A549 (cell line): Measurements from ENCODE around the gene ATL3. TPM values are rescaled to one million over a fixed set of nuclear protein-coding genes. Genes with fewer than 3 reads are reported as not detected.

Experiments used
- ATAC-seq, 2 experiments: fragments of 200-7000 bp in 1 of 2; fragments of >200 bp in 1 of 2; cut with Nextera tagmentation in 1 of 2; cut with Tn5 transposase in 1 of 2; 3 replicates each; pipeline versions ENCODE4 v1.8.0 to v1.9.1; 2018 to 2020; ENCODE audit warnings: mild to moderate bottlenecking in 1 of 2, moderate library complexity in 1 of 2
- CTCF ChIA-PET: fragments of 300-600 bp; sonication (Branson Sonifier 250); formaldehyde crosslinking; extraction: SDS; loops from one replicate; lab custom pipeline; 2021; ENCODE audit warnings: antibody characterized with exemption, inconsistent platforms; lab: Yijun Ruan, JAX
- POLR2A ChIA-PET: fragments of 350-600 bp; formaldehyde crosslinking; extraction: SDS; loops from one replicate; lab custom pipeline; 2021; ENCODE audit warnings: antibody characterized with exemption, inconsistent platforms; lab: Yijun Ruan, JAX
- DNase-seq, 2 experiments: peaks; one replicate each; pipeline versions ENCODE4 v3.0.0 to v3.0.0-alpha.2; 2011 to 2016; ENCODE audit warnings: low read depth in 1 of 2, low spot score in 1 of 2
- FAIRE-seq: peaks from 2 replicates; lab custom pipeline; 2011; peaks lifted over from hg19 to GRCh38; lab: Jason Lieb, UNC
- H3K27ac ChIP-seq, 2 experiments: fragments of >200 bp; sonication (Bioruptor Twin); formaldehyde crosslinking; 3 replicates each; pipeline ENCODE4 v1.5.1; 2016 to 2017
- H3K4me1 ChIP-seq: fragments of >200 bp; sonication (Bioruptor Twin); formaldehyde crosslinking; 3 replicates; pipeline ENCODE4 v1.6.1; 2016
- H3K4me2 ChIP-seq: fragments of >200 bp; sonication (Bioruptor Twin); formaldehyde crosslinking; 3 replicates; pipeline ENCODE4 v1.6.1; 2016
- H3K4me3 ChIP-seq: fragments of >200 bp; sonication (Bioruptor Twin); formaldehyde crosslinking; 3 replicates; pipeline ENCODE4 v1.5.1; 2016
- H3K9me3 ChIP-seq: fragments of >200 bp; sonication (Bioruptor Twin); formaldehyde crosslinking; 3 replicates; pipeline ENCODE4 v1.6.1; 2016
- BHLHE40 ChIP-seq: IDR thresholded peaks from 2 replicates; pipeline ENCODE4 v1.6.1; 2012; ENCODE audit warnings: low read depth, low read length, inconsistent platforms
- CBX2 ChIP-seq: fragments of 200-600 bp; sonication (generic); IDR thresholded peaks from 2 replicates; pipeline ENCODE4 v1.6.1; 2016; ENCODE audit warnings: low read depth, mild to moderate bottlenecking, borderline replicate concordance
- CHD4 ChIP-seq: fragments of 200-600 bp; sonication (generic); IDR thresholded peaks from 2 replicates; pipeline ENCODE4 v1.6.1; 2016; ENCODE audit warnings: antibody characterized with exemption, mild to moderate bottlenecking, borderline replicate concordance
- EP300 ChIP-seq, 2 experiments: fragments of >200 bp; sonication (Bioruptor Twin); formaldehyde crosslinking; IDR thresholded peaks; 2 replicates in 1 of 2; 3 replicates in 1 of 2; pipeline ENCODE4 v1.6.1; 2016 to 2017
- FOSB ChIP-seq: fragments of 250-450 bp; sonication (Bioruptor Pico); IDR thresholded peaks from 2 replicates; pipeline ENCODE4 v1.5.0; 2020; ENCODE audit warnings: mild to moderate bottlenecking, moderate library complexity
- FOXS1 ChIP-seq: fragments of 250-450 bp; sonication (Bioruptor Pico); IDR thresholded peaks from 2 replicates; pipeline ENCODE4 v1.5.0; 2020; ENCODE audit warnings: mild to moderate bottlenecking, moderate library complexity
- GATA3 ChIP-seq: IDR thresholded peaks from 2 replicates; pipeline ENCODE4 v1.6.1; 2012; ENCODE audit warnings: borderline replicate concordance
- HOXB13 ChIP-seq: fragments of 250-450 bp; sonication (Bioruptor Pico); IDR thresholded peaks from 2 replicates; pipeline ENCODE4 v1.5.0; 2020; ENCODE audit warnings: low read depth, mild to moderate bottlenecking, moderate library complexity
- JUN ChIP-seq, 2 experiments: fragments of >200 bp; sonication (Bioruptor Twin); formaldehyde crosslinking; IDR thresholded peaks; 2 replicates in 1 of 2; 3 replicates in 1 of 2; pipeline ENCODE4 v1.6.1; 2016 to 2017
- JUNB ChIP-seq: fragments of >200 bp; sonication (Bioruptor Twin); formaldehyde crosslinking; IDR thresholded peaks from 2 replicates; pipeline ENCODE4 v1.6.1; 2016
- MAFK ChIP-seq: fragments of 450-650 bp; IDR thresholded peaks from 2 replicates; pipeline ENCODE4 v1.6.1; 2014; ENCODE audit not compliant: partially characterized antibody
- MAZ ChIP-seq: fragments of 150-350 bp; IDR thresholded peaks from 2 replicates; pipeline ENCODE4 v1.6.1; 2014; ENCODE audit warnings: antibody characterized with exemption, low read depth, low read length, borderline replicate concordance
- MYC ChIP-seq: IDR thresholded peaks from 2 replicates; pipeline ENCODE4 v1.6.1; 2012; ENCODE audit warnings: mild to moderate bottlenecking, inconsistent platforms, low read length, improper control_type of control experiment, borderline replicate concordance
- NR3C1 ChIP-seq: fragments of >200 bp; sonication (Bioruptor Twin); formaldehyde crosslinking; IDR thresholded peaks from 3 replicates; pipeline ENCODE4 v1.6.1; 2017
- POLR2AphosphoS2 ChIP-seq: conservative IDR thresholded peaks from 2 replicates; pipeline ENCODE4 v1.6.1; 2012; ENCODE audit warnings: low read length, improper control_type of control experiment, inconsistent platforms
- RCOR1 ChIP-seq: fragments of 150-350 bp; IDR thresholded peaks from 2 replicates; pipeline ENCODE4 v1.6.1; 2014; ENCODE audit warnings: antibody characterized with exemption, low read length, low read depth
- RFX5 ChIP-seq: fragments of 450-650 bp; IDR thresholded peaks from 2 replicates; pipeline ENCODE4 v1.7.1; 2014; ENCODE audit warnings: antibody characterized with exemption, mild to moderate bottlenecking, moderate library complexity
- SMC3 ChIP-seq: fragments of >200 bp; sonication (Bioruptor Twin); formaldehyde crosslinking; IDR thresholded peaks from 3 replicates; pipeline ENCODE4 v1.6.1; 2018; ENCODE audit warnings: inconsistent platforms
- SREBF2 ChIP-seq: fragments of 450-650 bp; IDR thresholded peaks from 2 replicates; pipeline ENCODE4 v1.6.1; 2014; ENCODE audit warnings: mild to moderate bottlenecking, moderate library complexity
- ZFP36 ChIP-seq: fragments of 450-650 bp; IDR thresholded peaks from 2 replicates; pipeline ENCODE4 v1.6.1; 2014; ENCODE audit warnings: borderline replicate concordance; ENCODE audit not compliant: partially characterized antibody
- ZNF302 ChIP-seq: fragments of 250-450 bp; sonication (Bioruptor Pico); IDR thresholded peaks from 2 replicates; pipeline ENCODE4 v1.9.0; 2021; ENCODE audit warnings: inconsistent platforms, mild to moderate bottlenecking, moderate library complexity
- WGBS: methylation state at CpG from one replicate; pipeline ENCODE4 v1.1.6; 2017; ENCODE audit errors: missing lambda C conversion rate; 5-methylcytosine and 5-hydroxymethylcytosine counted together
- polyA plus RNA-seq, 4 experiments: library from polyadenylated mRNA; depleted of rRNA in 3 of 4; stranded (reverse); fragments of >200 nt; fragmentation: RNase III in 1 of 4; extraction: RNeasy Plus Mini Kit Qiagen cat#74134 plus additional on column Dnase treatment in 1 of 4; gene quantifications; 2 replicates in 3 of 4; 3 replicates in 1 of 4; pipeline ENCODE4 v1.2.3, GENCODE V29; 2011 to 2017
- TF ChIP-seq, protein P1 (sequence below): IDR thresholded peaks from 2 replicates; pipeline ENCODE4 v1.6.1; 2012; ENCODE audit warnings: low read depth, borderline replicate concordance
- TF ChIP-seq, protein P2 (sequence below): fragments of 150-350 bp; IDR thresholded peaks from 2 replicates; pipeline ENCODE4 v1.6.1; 2014; ENCODE audit warnings: low read depth, mild to moderate bottlenecking, low read length
- TF ChIP-seq, protein P3 (sequence below): fragments of >200 bp; sonication (Bioruptor Twin); formaldehyde crosslinking; IDR thresholded peaks from 3 replicates; pipeline ENCODE4 v1.5.1; 2016
- TF ChIP-seq, protein P4 (sequence below): fragments of 450-650 bp; IDR thresholded peaks from 2 replicates; pipeline ENCODE4 v1.6.1; 2014; ENCODE audit warnings: antibody characterized with exemption
- TF ChIP-seq, protein P5 (sequence below): IDR thresholded peaks from 2 replicates; pipeline ENCODE4 v1.6.1; 2012

The ATL3 gene
- polyA plus RNA-seq, 2 of the 4 experiments (the other 2 are of a cell fraction), result 26.3 to 50.8 TPM

DNA sequence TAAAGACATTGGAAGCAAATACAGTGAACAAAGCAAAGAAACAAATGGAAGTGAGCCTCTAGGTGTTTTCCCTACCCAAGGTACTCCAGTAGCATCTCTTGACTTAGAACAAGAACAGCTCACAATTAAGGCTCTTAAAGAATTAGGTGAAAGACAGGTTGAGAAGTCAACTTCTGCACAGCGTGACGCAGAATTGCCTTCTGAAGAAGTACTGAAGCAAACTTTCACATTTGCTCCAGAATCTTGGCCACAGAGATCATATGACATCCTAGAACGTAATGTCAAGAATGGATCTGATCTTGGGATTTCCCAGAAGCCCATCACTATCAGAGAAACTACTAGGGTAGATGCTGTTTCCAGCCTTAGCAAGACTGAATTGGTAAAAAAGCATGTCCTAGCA, 49.4 kb upstream of the ATL3 start:
- Histone ChIP-seq H3K4me3 (no peak overlapping the region), H3K4me1 (peaks cover 8% of the 10 kb centered on the region; the same call in 2 of the 3 replicates), H3K27ac (no peak overlapping the region), H3K4me2 (no peak overlapping the region), H3K9me3 (no peaks in the 10 kb centered on the region)
- 94% methylated on average over 3 of the region's 3 CpGs for WGBS
- ChIA-PET POLR2A (no interaction called here), CTCF (interaction anchor here (1.4 kb wide), 1 partner anchor 22 kb away, joined by 3 read pairs; no protein-coding TSS in a partner anchor)
- TF ChIP-seq CBX2 (no peak), RFX5 (no peak), MYC (no peak), GATA3 (no peak), HOXB13 (no peak), MAZ (no peak)
- TF ChIP-seq, protein P1, sequence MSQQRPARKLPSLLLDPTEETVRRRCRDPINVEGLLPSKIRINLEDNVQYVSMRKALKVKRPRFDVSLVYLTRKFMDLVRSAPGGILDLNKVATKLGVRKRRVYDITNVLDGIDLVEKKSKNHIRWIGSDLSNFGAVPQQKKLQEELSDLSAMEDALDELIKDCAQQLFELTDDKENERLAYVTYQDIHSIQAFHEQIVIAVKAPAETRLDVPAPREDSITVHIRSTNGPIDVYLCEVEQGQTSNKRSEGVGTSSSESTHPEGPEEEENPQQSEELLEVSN, result no peak
- TF ChIP-seq, protein P2, sequence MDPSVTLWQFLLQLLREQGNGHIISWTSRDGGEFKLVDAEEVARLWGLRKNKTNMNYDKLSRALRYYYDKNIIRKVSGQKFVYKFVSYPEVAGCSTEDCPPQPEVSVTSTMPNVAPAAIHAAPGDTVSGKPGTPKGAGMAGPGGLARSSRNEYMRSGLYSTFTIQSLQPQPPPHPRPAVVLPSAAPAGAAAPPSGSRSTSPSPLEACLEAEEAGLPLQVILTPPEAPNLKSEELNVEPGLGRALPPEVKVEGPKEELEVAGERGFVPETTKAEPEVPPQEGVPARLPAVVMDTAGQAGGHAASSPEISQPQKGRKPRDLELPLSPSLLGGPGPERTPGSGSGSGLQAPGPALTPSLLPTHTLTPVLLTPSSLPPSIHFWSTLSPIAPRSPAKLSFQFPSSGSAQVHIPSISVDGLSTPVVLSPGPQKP, result no peak
- DNase-seq (no peak), FAIRE-seq (no peak), ATAC-seq (no peak)

DNA sequence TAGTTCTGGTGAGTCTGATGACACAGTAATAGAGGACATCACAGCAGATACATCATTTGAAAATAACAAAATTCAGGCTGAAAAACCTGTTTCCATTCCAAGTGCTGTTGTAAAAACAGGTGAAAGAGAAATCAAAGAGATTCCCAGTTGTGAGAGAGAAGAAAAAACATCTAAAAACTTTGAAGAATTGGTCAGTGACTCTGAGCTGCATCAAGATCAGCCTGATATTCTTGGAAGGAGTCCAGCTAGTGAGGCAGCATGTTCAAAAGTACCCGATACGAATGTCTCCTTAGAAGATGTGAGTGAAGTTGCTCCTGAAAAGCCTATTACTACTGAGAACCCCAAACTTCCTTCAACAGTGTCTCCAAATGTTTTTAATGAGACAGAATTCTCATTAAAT, 48.8 kb upstream of the ATL3 start:
- no peak overlapping the region for H3K27ac ChIP-seq
- no peak overlapping the region for H3K4me3 ChIP-seq
- DNase-seq, result no peak
- no peak for ATAC-seq
- ChIA-PET CTCF (interaction anchor here (0.7 to 1.4 kb wide), 3 partner anchors 8 to 49 kb away, joined by 3 read pairs; partner anchors contain the start of gene ATL3), POLR2A (no interaction called here)
- TF ChIP-seq ZFP36 (no peak), RCOR1 (no peak), SMC3 (no peak), BHLHE40 (no peak), POLR2AphosphoS2 (no peak), MAFK (no peak), SREBF2 (no peak), JUN (IDR thresholded peaks at IDR 0.05) (no peak), RFX5 (no peak), NR3C1 (no peak), ZNF302 (CRISPR knock-in tag) (no peak)
- TF ChIP-seq, protein P3, sequence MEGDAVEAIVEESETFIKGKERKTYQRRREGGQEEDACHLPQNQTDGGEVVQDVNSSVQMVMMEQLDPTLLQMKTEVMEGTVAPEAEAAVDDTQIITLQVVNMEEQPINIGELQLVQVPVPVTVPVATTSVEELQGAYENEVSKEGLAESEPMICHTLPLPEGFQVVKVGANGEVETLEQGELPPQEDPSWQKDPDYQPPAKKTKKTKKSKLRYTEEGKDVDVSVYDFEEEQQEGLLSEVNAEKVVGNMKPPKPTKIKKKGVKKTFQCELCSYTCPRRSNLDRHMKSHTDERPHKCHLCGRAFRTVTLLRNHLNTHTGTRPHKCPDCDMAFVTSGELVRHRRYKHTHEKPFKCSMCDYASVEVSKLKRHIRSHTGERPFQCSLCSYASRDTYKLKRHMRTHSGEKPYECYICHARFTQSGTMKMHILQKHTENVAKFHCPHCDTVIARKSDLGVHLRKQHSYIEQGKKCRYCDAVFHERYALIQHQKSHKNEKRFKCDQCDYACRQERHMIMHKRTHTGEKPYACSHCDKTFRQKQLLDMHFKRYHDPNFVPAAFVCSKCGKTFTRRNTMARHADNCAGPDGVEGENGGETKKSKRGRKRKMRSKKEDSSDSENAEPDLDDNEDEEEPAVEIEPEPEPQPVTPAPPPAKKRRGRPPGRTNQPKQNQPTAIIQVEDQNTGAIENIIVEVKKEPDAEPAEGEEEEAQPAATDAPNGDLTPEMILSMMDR, result no peak
- TF ChIP-seq, protein P2, result no peak
- TF ChIP-seq, all 56 proteins: peak for 0
- no peak for FAIRE-seq
- Histone ChIP-seq H3K4me2 (no peak overlapping the region), H3K4me1 (peaks cover 14% of the 10 kb centered on the region; the same call in 2 of the 3 replicates), H3K9me3 (no peaks in the 10 kb centered on the region)
- 90% methylated on average over 2 of the region's 2 CpGs for WGBS

DNA sequence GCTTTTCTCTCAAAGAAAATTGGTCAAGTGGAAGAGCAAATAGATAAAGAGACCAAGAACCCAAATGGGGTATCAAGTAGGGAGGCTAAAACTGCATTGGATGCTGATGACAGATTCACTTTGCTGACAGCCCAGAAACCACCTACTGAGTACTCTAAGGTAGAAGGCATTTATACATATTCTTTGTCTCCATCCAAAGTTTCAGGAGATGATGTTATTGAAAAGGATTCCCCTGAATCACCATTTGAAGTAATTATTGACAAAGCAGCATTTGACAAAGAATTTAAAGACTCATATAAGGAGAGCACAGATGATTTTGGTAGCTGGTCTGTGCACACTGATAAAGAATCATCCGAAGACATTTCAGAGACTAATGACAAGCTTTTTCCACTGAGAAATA, 47.8 kb upstream of the ATL3 start:
- H3K4me3 ChIP-seq, result no peak overlapping the region
- no peaks in the 10 kb centered on the region for H3K9me3 ChIP-seq
- peaks cover 14% of the 10 kb centered on the region; the same call in 2 of the 3 replicates for H3K4me1 ChIP-seq
- H3K27ac ChIP-seq, result no peak overlapping the region
- no peak for DNase-seq
- WGBS, result 92% methylated on average over 1 of the region's 1 CpG
- POLR2A ChIA-PET, result no interaction called here
- ATAC-seq, result no peak
- FAIRE-seq, result no peak
- CTCF ChIA-PET, result interaction anchor here (1.1 to 1.4 kb wide), 3 partner anchors 9 to 48 kb away, joined by 3 to 4 read pairs (median 3); partner anchors contain the start of gene ATL3
- H3K4me2 ChIP-seq, result no peak overlapping the region
- TF ChIP-seq FOXS1 (CRISPR knock-in tag) (no peak), FOSB (CRISPR knock-in tag) (no peak), CHD4 (no peak), MAFK (no peak), EP300 (IDR thresholded peaks at IDR 0.05) (no peak), JUNB (no peak)
- TF ChIP-seq, protein P1, result no peak
- TF ChIP-seq, protein P4, sequence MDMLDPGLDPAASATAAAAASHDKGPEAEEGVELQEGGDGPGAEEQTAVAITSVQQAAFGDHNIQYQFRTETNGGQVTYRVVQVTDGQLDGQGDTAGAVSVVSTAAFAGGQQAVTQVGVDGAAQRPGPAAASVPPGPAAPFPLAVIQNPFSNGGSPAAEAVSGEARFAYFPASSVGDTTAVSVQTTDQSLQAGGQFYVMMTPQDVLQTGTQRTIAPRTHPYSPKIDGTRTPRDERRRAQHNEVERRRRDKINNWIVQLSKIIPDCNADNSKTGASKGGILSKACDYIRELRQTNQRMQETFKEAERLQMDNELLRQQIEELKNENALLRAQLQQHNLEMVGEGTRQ, result no peak
- TF ChIP-seq, protein P2, result no peak
- TF ChIP-seq, protein P5, sequence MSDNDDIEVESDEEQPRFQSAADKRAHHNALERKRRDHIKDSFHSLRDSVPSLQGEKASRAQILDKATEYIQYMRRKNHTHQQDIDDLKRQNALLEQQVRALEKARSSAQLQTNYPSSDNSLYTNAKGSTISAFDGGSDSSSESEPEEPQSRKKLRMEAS, result no peak
